Psoas muscle (tissue), 8 donors: ENCODE measurements around the gene BIRC7. TPM values are rescaled to one million over a fixed set of nuclear protein-coding genes. Genes with fewer than 3 reads are reported as not detected.

Source experiments
- ATAC-seq, 4 donors: fragments of 200-7000 bp; cut with Tn5 transposase; one replicate each; pipeline ENCODE4 v1.9.1; 2020; ENCODE audit warnings: moderate library complexity in 3 of 4, mild to moderate bottlenecking in 2 of 4
- DNase-seq, 2 donors: peaks; one replicate each; pipeline ENCODE4 v3.0.0-alpha.2; 2020
- H3K27ac ChIP-seq: fragments of 200-600 bp; one replicate; pipeline ENCODE4 v1.8.0; 2022
- H3K27me3 ChIP-seq, 3 donors: fragments of 200-600 bp in 1 of 3; one replicate each; pipeline versions ENCODE4 v1.6.1 to v1.8.0; 2013 to 2022; ENCODE audit warnings: low read length in 2 of 3, mild to moderate bottlenecking in 2 of 3, moderate library complexity in 1 of 3; ENCODE audit not compliant: insufficient read depth in 3 of 3
- H3K36me3 ChIP-seq, 2 donors: fragments of 200-600 bp in 1 of 2; one replicate each; pipeline versions ENCODE4 v1.6.1 to v1.8.0; 2013 to 2022; ENCODE audit warnings: low read depth in 1 of 2, mild to moderate bottlenecking in 1 of 2, moderate library complexity in 1 of 2; ENCODE audit not compliant: insufficient read depth in 1 of 2
- H3K4me1 ChIP-seq: fragments of 200-600 bp; one replicate; pipeline ENCODE4 v1.8.0; 2022
- H3K4me3 ChIP-seq: fragments of 200-600 bp; one replicate; pipeline ENCODE4 v1.8.0; 2022; ENCODE audit warnings: mild to moderate bottlenecking
- H3K9me3 ChIP-seq: fragments of 200-600 bp; one replicate; pipeline ENCODE4 v1.8.0; 2022
- CTCF ChIP-seq: fragments of 200-600 bp; IDR thresholded peaks from one replicate; pipeline ENCODE4 v1.8.0; 2022; ENCODE audit warnings: antibody characterized with exemption
- WGBS, 3 donors: extraction: QIAGEN DNeasy Blood & Tissue Kit; methylation state at CpG; one replicate each; pipeline versions ENCODE4 v1.1.6 to v1.1.7; 2013; 5-methylcytosine and 5-hydroxymethylcytosine counted together
- intact Hi-C, 2 donors: fragments of 100-400 bp; cut with DNase I; formaldehyde crosslinking; loops; one replicate each; pipeline versions ENCODE4 v1.11.0 to v1.14.2; 2022
- polyA plus RNA-seq, 3 donors: library from polyadenylated mRNA; stranded (reverse); fragments of 200-250 nt; gene quantifications; one replicate each; pipeline ENCODE4 v1.2.3, GENCODE V29; 2013
- total RNA-seq, 4 donors: library from RNA; stranded (reverse); fragmentation: NEBNext Ultra II Directional in 2 of 4; extraction: Animal tissue kit (Norgen Biotek cat#: 25700) in 2 of 4; gene quantifications; one replicate each; pipeline versions ENCODE4 v1.2.1 to v1.2.4, GENCODE V29; 2021 to 2023
- donor health status: healthy with polysubstance abuse.
- donor health status: DM: no; HTN: no; CAD: no; lungs with moderate emphysema.
- donor health status: Bipolar disorder and iron deficiency.
- donor health status: healthy.
- donor health status: DM: yes; HTN: yes; CAD: no.
- donor health status: DM: no; HTN: no; CAD: no.
- donor health status: DM: no; HTN: no; CAD: no.
- donor health status: DM: yes; HTN: yes; CAD: no.

The BIRC7 gene
- total and polyA plus RNA-seq, 7 donors = 0.04 TPM; not detected in 6

GRCh38 chr20:63242736-63243135 is 7.0 kb downstream of the BIRC7 start:
- TF ChIP-seq CTCF = no peak
- 83 to 88% (median 86%) methylated on average over 21 of the region's 21 CpGs for WGBS, 3 donors
- DNase-seq = no peak
- ATAC-seq = no peak
- no peak overlapping the region for H3K4me3 ChIP-seq
- no peaks in the 10 kb centered on the region for H3K9me3 ChIP-seq
- no peak overlapping the region for H3K27ac ChIP-seq
- intact Hi-C loops = no loop called here
- no peaks in the 10 kb centered on the region for H3K36me3 ChIP-seq
- H3K27me3 ChIP-seq = peaks cover 0 to 45% (median 0%) of the 10 kb centered on the region in 3 donors
- H3K4me1 ChIP-seq = no peaks in the 10 kb centered on the region

- no peak for TF ChIP-seq CTCF
- H3K4me3 ChIP-seq = no peak overlapping the region
- H3K36me3 ChIP-seq = no peaks in the 10 kb centered on the region
- no peaks in the 10 kb centered on the region for H3K4me1 ChIP-seq
- H3K9me3 ChIP-seq = no peaks in the 10 kb centered on the region
- no peak overlapping the region for H3K27ac ChIP-seq
- no peak for ATAC-seq
- 73 to 78% (median 73%) methylated on average over 25 of the region's 25 CpGs for WGBS, 3 donors
- H3K27me3 ChIP-seq = peaks cover 0 to 49% (median 3%) of the 10 kb centered on the region in 3 donors
- intact Hi-C loops = no loop called here
- no peak for DNase-seq
These were observed 8.0 kb downstream of the BIRC7 start for GRCh38 chr20:63243604-63244247.

- no peak overlapping the region for H3K27ac ChIP-seq
- H3K4me3 ChIP-seq = no peak overlapping the region
- intact Hi-C loops = no loop called here
- ATAC-seq = no peak
- 81 to 89% (median 85%) methylated on average over 8 to 10 of the region's 10 CpGs for WGBS, 3 donors
- no peaks in the 10 kb centered on the region for H3K36me3 ChIP-seq
- H3K27me3 ChIP-seq = peaks cover 0 to 51% (median 3%) of the 10 kb centered on the region in 3 donors
- no peak for TF ChIP-seq CTCF
- H3K4me1 ChIP-seq = no peaks in the 10 kb centered on the region
- DNase-seq = no peak
- H3K9me3 ChIP-seq = no peaks in the 10 kb centered on the region
These were observed 8.8 kb downstream of the BIRC7 start for GRCh38 chr20:63244468-63244867.

- DNase-seq (no peak), ATAC-seq (peak in 3 of 4 donors; percentile 69 to 88 (median 74))
- H3K36me3 ChIP-seq = no peaks in the 10 kb centered on the region
- H3K9me3 ChIP-seq = no peaks in the 10 kb centered on the region
- no peaks in the 10 kb centered on the region for H3K4me1 ChIP-seq
- whole genome bisulfite sequencing, 3 donors = 44 to 50% (median 49%) methylated on average over 49 to 50 of the region's 50 CpGs
- H3K27ac ChIP-seq = no peak overlapping the region
- no peak overlapping the region for H3K4me3 ChIP-seq
- intact Hi-C loops = no loop called here
- peaks cover 0 to 47% (median 6%) of the 10 kb centered on the region in 3 donors for H3K27me3 ChIP-seq
- no peak for TF ChIP-seq CTCF
These were observed 11.0 kb downstream of the BIRC7 start for GRCh38 chr20:63246490-63247288.
